Astrocyte (in vitro differentiated cells and primary cell): ENCODE results near the gene STRN3.

ENCODE experiments used
- EZH2 ChIP-seq: IDR thresholded peaks from 2 replicates; pipeline ENCODE4 v1.6.1; 2012; ENCODE audit warnings: mild to moderate bottlenecking, low read length, inconsistent platforms; ENCODE audit not compliant: insufficient read depth
- TF ChIP-seq, protein P1 (sequence below): IDR thresholded peaks from 2 replicates; pipeline ENCODE4 v1.5.1; 2011; ENCODE audit warnings: low read depth, mild to moderate bottlenecking, inconsistent platforms, low read length, moderate library complexity; ENCODE audit not compliant: insufficient read depth

DNA sequence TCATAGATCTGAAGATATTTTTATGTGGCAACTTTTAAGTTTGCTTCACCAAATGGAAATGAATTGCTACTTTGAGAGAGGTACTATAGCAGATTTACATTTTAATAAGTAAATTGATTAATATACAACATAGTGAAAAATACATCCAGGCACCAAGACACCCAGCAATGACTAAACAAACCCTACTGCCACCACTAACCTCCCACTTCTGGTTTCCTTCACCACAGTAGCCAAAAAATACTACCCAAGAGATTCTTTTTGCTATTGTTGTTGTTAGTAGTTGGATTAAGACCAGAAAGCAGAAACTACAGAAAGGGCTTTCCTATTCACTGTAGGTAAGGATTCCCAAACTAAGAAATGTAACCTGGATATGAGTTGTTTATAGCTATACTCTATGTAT, 97.7 kb downstream of the STRN3 start:
- TF ChIP-seq, protein P1, sequence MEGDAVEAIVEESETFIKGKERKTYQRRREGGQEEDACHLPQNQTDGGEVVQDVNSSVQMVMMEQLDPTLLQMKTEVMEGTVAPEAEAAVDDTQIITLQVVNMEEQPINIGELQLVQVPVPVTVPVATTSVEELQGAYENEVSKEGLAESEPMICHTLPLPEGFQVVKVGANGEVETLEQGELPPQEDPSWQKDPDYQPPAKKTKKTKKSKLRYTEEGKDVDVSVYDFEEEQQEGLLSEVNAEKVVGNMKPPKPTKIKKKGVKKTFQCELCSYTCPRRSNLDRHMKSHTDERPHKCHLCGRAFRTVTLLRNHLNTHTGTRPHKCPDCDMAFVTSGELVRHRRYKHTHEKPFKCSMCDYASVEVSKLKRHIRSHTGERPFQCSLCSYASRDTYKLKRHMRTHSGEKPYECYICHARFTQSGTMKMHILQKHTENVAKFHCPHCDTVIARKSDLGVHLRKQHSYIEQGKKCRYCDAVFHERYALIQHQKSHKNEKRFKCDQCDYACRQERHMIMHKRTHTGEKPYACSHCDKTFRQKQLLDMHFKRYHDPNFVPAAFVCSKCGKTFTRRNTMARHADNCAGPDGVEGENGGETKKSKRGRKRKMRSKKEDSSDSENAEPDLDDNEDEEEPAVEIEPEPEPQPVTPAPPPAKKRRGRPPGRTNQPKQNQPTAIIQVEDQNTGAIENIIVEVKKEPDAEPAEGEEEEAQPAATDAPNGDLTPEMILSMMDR, result no peak
- no peak for TF ChIP-seq EZH2
